Effector memory CD8-positive, alpha-beta T cell (primary cell): Measurements from ENCODE around the gene RNU4-1.
"Not testable (repeated sequence)": the region's sequence is repeated elsewhere in the genome, so short reads cannot be mapped to it uniquely, and the experiment has no call there.

Source experiments
- ATAC-seq: fragments of 150-1000 bp; cut with Tn5 transposase; replicated peaks from 2 replicates; pipeline ENCODE4 v1.10.0; 2021; ENCODE audit warnings: mild to moderate bottlenecking, moderate library complexity
- DNase-seq, 3 experiments: peaks; one replicate each; pipeline ENCODE4 v3.0.0; 2021
- H3K27ac Mint-ChIP-seq, 2 donors: one replicate each; pipeline ENCODE4 v1.8.0; 2022; ENCODE audit warnings: mild to moderate bottlenecking in 2 of 2, mixed read lengths in 2 of 2, moderate library complexity in 2 of 2
- H3K27me3 Mint-ChIP-seq, 2 donors: one replicate each; pipeline ENCODE4 v1.8.0; 2022; ENCODE audit warnings: mixed read lengths in 2 of 2
- H3K36me3 Mint-ChIP-seq: one replicate; pipeline ENCODE4 v1.8.0; 2022; ENCODE audit warnings: mild to moderate bottlenecking, moderate library complexity, mixed read lengths; ENCODE audit not compliant: insufficient read depth
- H3K4me1 Mint-ChIP-seq, 2 donors: one replicate each; pipeline ENCODE4 v1.8.0; 2022; ENCODE audit warnings: low read depth in 2 of 2, mixed read lengths in 2 of 2
- H3K4me3 Mint-ChIP-seq, 2 donors: one replicate each; pipeline ENCODE4 v1.8.0; 2022; ENCODE audit warnings: mild to moderate bottlenecking in 2 of 2, mixed read lengths in 2 of 2, moderate library complexity in 2 of 2
- H3K9me3 Mint-ChIP-seq, 2 donors: one replicate each; pipeline ENCODE4 v1.8.0; 2022; ENCODE audit warnings: mixed read lengths in 2 of 2

The RNU4-1 gene

DNA sequence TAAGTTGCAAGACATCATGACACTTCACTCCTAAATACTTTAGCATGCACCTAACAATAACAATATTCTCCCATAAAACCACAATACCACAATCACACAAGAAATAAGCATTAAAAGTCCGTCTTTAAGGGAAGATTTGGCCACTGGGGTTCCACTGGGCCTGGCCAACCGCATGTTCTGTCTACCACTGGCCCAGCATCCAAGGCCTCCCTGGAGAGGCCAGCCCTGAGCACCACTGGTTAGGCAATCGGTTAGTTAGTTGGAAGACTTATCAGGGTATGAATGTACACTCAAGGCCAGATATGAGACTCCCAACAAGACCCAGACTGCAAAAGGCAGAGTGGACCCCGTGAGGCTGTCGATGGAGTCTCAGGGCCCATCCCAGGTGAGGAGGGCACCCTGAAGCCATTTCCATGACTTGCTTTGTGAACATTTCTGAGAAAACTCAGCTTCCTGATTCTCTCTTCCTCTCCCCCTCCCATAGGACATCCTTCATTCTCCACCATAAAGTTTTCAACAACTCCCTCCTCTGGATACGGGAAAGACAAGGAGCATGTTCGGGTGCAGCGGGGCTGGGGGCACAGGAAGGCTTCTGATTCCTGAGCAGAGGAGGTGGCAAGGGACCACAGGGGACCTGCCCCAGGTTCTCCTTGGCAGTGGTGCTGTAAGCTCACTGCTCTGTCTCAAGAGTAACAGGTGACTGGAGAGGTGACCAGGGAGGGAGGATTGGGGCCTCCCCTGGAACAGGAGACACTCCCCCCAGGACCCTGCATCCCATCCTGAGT, 33.4 kb downstream of the RNU4-1 start:
- Mint-ChIP-seq H3K4me1 (peaks cover 78 to 82% of the 10 kb centered on the region in 2 donors), H3K36me3 (peaks cover 31% of the 10 kb centered on the region), H3K4me3 (peak overlapping the region; percentile 97 to 99), H3K27me3 (no peaks in the 10 kb centered on the region), H3K9me3 (no peaks in the 10 kb centered on the region), H3K27ac (peak overlapping the region; percentile 91 to 98)
- ATAC-seq (no peak), DNase-seq (no peak)

- H3K27me3 Mint-ChIP-seq = no peaks in the 10 kb centered on the region
- peak overlapping the region; percentile 71 to 81 for H3K27ac Mint-ChIP-seq
- H3K4me3 Mint-ChIP-seq = peak overlapping the region; percentile 97 to 99
- H3K4me1 Mint-ChIP-seq = peaks cover 71 to 85% of the 10 kb centered on the region in 2 donors
- DNase-seq = no peak
- no peaks in the 10 kb centered on the region for H3K9me3 Mint-ChIP-seq
- peaks cover 39% of the 10 kb centered on the region for H3K36me3 Mint-ChIP-seq
- no peak for ATAC-seq
Observed at GRCh38 chr12:120258323-120258896, 34.6 kb downstream of the RNU4-1 start.

GRCh38 chr12:120257041-120257821, 35.8 kb downstream of the RNU4-1 start:
- peaks cover 35% of the 10 kb centered on the region for H3K36me3 Mint-ChIP-seq

GRCh38 chr12:120254809-120255208, 38.2 kb downstream of the RNU4-1 start:
- Mint-ChIP-seq H3K4me1 (peaks cover 70 to 81% of the 10 kb centered on the region in 2 donors), H3K9me3 (no peaks in the 10 kb centered on the region), H3K27me3 (no peaks in the 10 kb centered on the region), H3K27ac (peak overlapping the region; percentile 72 to 77), H3K36me3 (peaks cover 40% of the 10 kb centered on the region), H3K4me3 (peak overlapping the region; percentile 43 to 78)
- ATAC-seq (no peak), DNase-seq (no peak)

More at GRCh38 chr12:120257041-120257821, 35.8 kb downstream of the RNU4-1 start:
- H3K27ac Mint-ChIP-seq = peak overlapping the region; percentile 71 to 81
- peak overlapping the region; percentile 54 to 99 for H3K4me3 Mint-ChIP-seq
- no peaks in the 10 kb centered on the region for H3K9me3 Mint-ChIP-seq
- H3K27me3 Mint-ChIP-seq = no peaks in the 10 kb centered on the region
- DNase-seq (no peak), ATAC-seq (no peak)
- H3K4me1 Mint-ChIP-seq = peaks cover 71 to 84% of the 10 kb centered on the region in 2 donors

DNA sequence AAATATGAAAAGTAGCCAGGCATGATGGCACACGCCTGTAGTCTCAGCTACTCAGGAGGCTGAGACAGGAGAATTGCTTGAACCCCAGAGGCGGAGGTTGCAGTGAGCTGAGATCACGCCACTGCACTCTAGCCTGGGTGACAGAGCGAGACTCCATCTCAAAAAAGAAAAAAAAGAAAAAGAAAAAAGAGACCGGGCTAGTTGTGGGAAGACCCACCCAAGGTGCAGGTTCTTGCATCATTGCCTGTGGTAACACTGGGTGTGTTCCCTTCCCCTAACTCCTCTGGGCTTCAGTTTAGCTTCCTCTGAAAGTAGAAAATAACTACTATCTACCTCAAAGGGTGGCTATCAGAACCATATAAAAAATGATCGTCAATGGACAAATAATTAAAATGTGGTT, 39.7 kb downstream of the RNU4-1 start:
- not testable (repeated sequence) for H3K9me3 Mint-ChIP-seq, H3K27me3 Mint-ChIP-seq
- Mint-ChIP-seq H3K4me3 (peak overlapping the region; percentile 65 to 78), H3K36me3 (peaks cover 41% of the 10 kb centered on the region), H3K4me1 (peaks cover 73 to 84% of the 10 kb centered on the region in 2 donors), H3K27ac (peak overlapping the region; percentile 72 to 77)
- ATAC-seq (peak; percentile 44), DNase-seq (peak in 2 of 3 experiments; percentile 37 to 39)

DNA sequence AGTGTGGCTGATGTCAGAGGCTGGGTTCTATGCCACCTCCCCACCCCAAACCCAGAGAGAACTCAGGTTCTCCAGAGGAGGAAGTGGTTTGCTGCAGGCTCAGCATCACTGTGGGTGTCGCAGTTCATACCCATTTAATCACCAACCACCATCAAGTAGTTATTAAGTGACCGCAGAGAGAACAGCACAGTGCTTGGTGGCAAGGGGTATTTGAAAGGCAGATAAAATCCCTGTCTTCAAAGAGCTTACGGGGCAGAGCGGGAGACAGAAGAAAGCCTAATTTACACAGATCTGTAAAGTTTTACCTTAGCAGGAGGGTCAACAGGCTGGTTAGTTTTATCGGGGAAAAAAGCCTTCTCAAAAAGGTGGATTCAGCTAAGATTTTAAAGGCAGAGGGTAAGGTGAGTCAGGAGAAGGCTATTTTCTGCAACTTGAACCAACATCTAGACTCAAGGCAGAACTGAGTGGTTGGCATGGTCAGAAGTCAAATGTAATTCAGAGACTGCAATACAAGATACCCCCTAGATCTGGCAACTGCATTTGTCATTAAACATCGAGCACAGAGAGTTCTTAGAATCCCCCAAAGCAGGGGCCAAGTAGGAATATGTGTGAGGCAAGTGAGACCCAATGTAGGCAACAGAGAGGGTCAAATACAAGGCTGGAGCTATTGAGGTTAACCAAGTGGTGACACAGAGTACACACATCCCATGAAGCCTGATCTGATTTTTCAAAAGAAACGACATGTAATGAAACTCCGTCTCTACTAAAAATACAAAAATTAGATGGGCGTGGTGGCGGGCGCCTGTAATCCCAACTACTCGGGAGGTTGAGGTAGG, 40.7 kb downstream of the RNU4-1 start:
- no peaks in the 10 kb centered on the region for H3K9me3 Mint-ChIP-seq
- no peaks in the 10 kb centered on the region for H3K27me3 Mint-ChIP-seq
- peak overlapping the region; percentile 72 to 77 for H3K27ac Mint-ChIP-seq
- peaks cover 73 to 85% of the 10 kb centered on the region in 2 donors for H3K4me1 Mint-ChIP-seq
- DNase-seq (peak; percentile 79 to 81 (median 80)), ATAC-seq (peak; percentile 85)
- H3K4me3 Mint-ChIP-seq = peak overlapping the region; percentile 65 to 78
- peaks cover 42% of the 10 kb centered on the region for H3K36me3 Mint-ChIP-seq

GRCh38 chr12:120251364-120252070, 41.5 kb downstream of the RNU4-1 start:
- not testable (repeated sequence) for ATAC-seq, DNase-seq, H3K27me3 Mint-ChIP-seq, H3K9me3 Mint-ChIP-seq
- H3K27ac Mint-ChIP-seq = peak overlapping the region; percentile 72 to 77
- peaks cover 46% of the 10 kb centered on the region for H3K36me3 Mint-ChIP-seq
- peaks cover 69 to 83% of the 10 kb centered on the region in 2 donors for H3K4me1 Mint-ChIP-seq
- peak overlapping the region; percentile 65 to 78 for H3K4me3 Mint-ChIP-seq

DNA sequence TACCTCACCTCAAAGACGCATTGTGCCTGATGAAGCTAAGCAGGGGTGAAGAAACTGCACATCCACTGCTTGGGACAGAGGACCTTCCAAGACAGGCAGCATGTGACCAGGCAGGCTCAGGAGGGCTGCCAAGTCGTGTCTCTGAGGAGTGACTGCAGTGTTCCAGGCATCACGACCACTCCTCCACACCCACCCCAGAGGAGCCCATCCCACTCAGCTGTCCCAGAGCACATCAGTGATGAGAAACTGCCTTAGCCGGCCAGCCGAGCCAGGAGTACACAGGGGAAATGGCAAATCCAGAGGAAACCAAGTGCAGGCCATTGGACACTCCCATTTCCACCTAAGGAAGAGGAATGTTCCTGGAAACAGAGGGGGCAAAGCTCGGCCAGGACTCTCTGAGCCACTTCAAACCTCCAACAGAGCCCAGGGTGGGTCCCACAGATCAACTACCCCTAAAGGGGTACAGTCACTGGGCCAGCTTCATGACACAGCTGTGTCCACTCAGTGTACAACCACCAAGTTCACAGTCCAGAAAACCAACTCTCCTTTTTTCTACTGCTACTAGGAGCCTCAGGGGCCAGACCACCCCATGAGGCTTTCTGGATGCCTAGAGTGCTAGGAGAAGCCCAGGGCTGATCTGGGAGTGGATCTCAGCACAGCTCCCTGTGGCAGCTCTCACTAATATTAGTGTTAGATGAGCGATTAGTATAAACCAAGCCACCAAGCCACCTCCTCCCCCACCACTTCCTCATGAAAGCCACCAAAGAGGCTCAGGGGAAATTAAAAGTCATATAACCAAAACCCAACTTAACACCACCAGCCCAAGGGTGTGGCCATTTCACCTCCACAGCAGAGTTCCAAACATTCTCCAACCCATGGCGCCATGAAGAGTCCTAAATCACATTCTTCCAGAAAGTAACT, 42.9 kb downstream of the RNU4-1 start:
- H3K4me3 Mint-ChIP-seq = peak overlapping the region; percentile 91 to 94
- no peaks in the 10 kb centered on the region for H3K9me3 Mint-ChIP-seq
- peaks cover 45% of the 10 kb centered on the region for H3K36me3 Mint-ChIP-seq

GRCh38 chr12:120249266-120249874, 43.7 kb downstream of the RNU4-1 start:
- Mint-ChIP-seq H3K4me1 (peaks cover 67 to 73% of the 10 kb centered on the region in 2 donors), H3K36me3 (peaks cover 42% of the 10 kb centered on the region), H3K4me3 (peak overlapping the region; percentile 91 to 94), H3K27me3 (no peaks in the 10 kb centered on the region), H3K27ac (peak overlapping the region; percentile 97 to 98), H3K9me3 (no peaks in the 10 kb centered on the region)
- ATAC-seq = no peak
- DNase-seq = no peak

More for the DNA sequence above, 42.9 kb downstream of the RNU4-1 start:
- peak; percentile 10 for ATAC-seq
- Mint-ChIP-seq H3K27me3 (no peaks in the 10 kb centered on the region), H3K4me1 (peaks cover 67 to 76% of the 10 kb centered on the region in 2 donors), H3K27ac (peak overlapping the region; percentile 97 to 98)
- DNase-seq = peak in 2 of 3 experiments; percentile 39 to 51

GRCh38 chr12:120247621-120248030, 45.4 kb downstream of the RNU4-1 start:
- H3K27me3 Mint-ChIP-seq = no peaks in the 10 kb centered on the region
- DNase-seq = no peak
- no peak for ATAC-seq
- H3K9me3 Mint-ChIP-seq = no peaks in the 10 kb centered on the region
- peak overlapping the region; percentile 53 to 91 for H3K4me3 Mint-ChIP-seq
- H3K4me1 Mint-ChIP-seq = peaks cover 69 to 73% of the 10 kb centered on the region in 2 donors
- H3K36me3 Mint-ChIP-seq = peaks cover 33% of the 10 kb centered on the region
- peak overlapping the region; percentile 1 to 66 for H3K27ac Mint-ChIP-seq

GRCh38 chr12:120247183-120247582, 45.9 kb downstream of the RNU4-1 start:
- ATAC-seq (no peak), DNase-seq (no peak)
- Mint-ChIP-seq H3K4me1 (peaks cover 68 to 72% of the 10 kb centered on the region in 2 donors), H3K27ac (peak overlapping the region; percentile 1 to 66), H3K4me3 (peak overlapping the region; percentile 53 to 91), H3K27me3 (no peaks in the 10 kb centered on the region), H3K9me3 (no peaks in the 10 kb centered on the region), H3K36me3 (peaks cover 36% of the 10 kb centered on the region)
